NB4 (cell line): ENCODE measurements around the gene ADAM10.

Experiments used
- DNase-seq: peaks from one replicate; pipeline ENCODE4 v3.0.0; 2010; ENCODE audit warnings: low read depth
- H3K4me3 ChIP-seq: one replicate; pipeline ENCODE4 v1.5.1; 2011; ENCODE audit warnings: mild to moderate bottlenecking, low read depth, low read length, moderate library complexity
- MYC ChIP-seq: IDR thresholded peaks from 2 replicates; pipeline ENCODE4 v1.6.1; 2011; ENCODE audit warnings: low read depth, low read length
- POLR2A ChIP-seq: IDR thresholded peaks from 2 replicates; pipeline ENCODE4 v1.6.1; 2011; ENCODE audit warnings: mild to moderate bottlenecking; ENCODE audit not compliant: insufficient read length; ENCODE audit errors: extremely low read depth
- TF ChIP-seq, protein P1 (sequence below): IDR thresholded peaks from one replicate; pipeline ENCODE4 v1.5.1; 2012; ENCODE audit warnings: low read depth, low read length
- TF ChIP-seq, protein P2 (sequence below): IDR thresholded peaks from 2 replicates; pipeline ENCODE4 v1.6.1; 2011; ENCODE audit warnings: low read depth, low read length

The ADAM10 gene

DNA sequence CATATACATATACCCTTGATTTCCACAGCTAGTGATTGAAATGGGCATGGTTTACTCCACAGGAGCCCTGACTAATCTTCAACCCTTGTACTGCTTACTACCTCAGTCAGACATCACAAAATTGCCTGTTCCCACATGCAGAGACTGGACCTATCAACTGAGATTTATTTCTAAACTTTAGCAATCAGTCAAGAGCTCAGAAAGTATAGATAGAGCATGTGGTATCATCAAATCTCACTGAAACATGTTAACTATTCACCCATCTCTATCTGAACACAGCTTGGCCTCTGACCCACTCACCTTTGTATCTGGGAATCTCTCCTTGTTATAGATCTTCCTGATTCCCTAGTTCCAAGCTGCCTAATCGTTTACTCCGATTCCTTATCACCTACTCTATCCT lies 14.6 kb downstream of the ADAM10 start:
- TF ChIP-seq, protein P1, sequence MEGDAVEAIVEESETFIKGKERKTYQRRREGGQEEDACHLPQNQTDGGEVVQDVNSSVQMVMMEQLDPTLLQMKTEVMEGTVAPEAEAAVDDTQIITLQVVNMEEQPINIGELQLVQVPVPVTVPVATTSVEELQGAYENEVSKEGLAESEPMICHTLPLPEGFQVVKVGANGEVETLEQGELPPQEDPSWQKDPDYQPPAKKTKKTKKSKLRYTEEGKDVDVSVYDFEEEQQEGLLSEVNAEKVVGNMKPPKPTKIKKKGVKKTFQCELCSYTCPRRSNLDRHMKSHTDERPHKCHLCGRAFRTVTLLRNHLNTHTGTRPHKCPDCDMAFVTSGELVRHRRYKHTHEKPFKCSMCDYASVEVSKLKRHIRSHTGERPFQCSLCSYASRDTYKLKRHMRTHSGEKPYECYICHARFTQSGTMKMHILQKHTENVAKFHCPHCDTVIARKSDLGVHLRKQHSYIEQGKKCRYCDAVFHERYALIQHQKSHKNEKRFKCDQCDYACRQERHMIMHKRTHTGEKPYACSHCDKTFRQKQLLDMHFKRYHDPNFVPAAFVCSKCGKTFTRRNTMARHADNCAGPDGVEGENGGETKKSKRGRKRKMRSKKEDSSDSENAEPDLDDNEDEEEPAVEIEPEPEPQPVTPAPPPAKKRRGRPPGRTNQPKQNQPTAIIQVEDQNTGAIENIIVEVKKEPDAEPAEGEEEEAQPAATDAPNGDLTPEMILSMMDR: no peak
- TF ChIP-seq MYC (no peak), POLR2A (no peak)
- TF ChIP-seq, protein P2, sequence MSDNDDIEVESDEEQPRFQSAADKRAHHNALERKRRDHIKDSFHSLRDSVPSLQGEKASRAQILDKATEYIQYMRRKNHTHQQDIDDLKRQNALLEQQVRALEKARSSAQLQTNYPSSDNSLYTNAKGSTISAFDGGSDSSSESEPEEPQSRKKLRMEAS: no peak
- no peak overlapping the region for H3K4me3 ChIP-seq
- no peak for DNase-seq

DNA sequence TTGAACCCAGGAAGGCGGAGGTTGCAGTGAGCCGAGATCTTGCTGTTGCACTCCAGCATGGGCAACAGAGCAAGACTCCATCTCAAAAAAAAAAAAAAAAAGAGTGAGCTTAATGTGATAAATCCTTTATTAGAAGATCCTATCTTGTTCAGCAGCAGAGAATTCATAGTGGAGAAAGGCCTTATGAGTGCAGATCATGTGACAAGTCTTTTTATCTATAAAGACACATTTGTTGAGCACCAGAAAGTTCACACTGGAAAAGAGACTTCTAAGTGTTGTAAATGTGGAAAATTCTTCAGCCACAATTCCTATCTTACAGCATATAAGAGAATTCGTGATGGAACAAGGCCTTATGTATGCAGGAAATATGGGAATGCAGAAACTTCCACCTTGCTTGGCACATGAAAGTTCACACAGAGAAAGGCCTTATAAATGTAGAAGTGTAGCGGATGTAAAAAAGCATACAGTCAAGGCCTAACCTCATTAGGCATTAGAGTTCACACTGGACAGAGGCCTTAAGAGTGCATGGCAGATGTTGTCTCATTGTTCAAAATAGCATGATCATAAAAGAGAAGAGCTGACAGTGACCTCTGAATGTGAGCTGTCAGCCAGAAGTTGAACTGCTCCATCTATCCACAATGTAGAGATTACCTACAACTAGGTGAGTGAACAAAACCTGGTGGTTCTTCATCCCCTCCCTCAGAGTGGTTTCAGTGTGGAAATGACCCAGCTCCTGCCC lies 16.7 kb downstream of the ADAM10 start:
- DNase-seq: no peak
- TF ChIP-seq, protein P1: no peak
- TF ChIP-seq, protein P2: no peak
- TF ChIP-seq MYC: no peak
- TF ChIP-seq POLR2A: no peak
- no peak overlapping the region for H3K4me3 ChIP-seq

DNA sequence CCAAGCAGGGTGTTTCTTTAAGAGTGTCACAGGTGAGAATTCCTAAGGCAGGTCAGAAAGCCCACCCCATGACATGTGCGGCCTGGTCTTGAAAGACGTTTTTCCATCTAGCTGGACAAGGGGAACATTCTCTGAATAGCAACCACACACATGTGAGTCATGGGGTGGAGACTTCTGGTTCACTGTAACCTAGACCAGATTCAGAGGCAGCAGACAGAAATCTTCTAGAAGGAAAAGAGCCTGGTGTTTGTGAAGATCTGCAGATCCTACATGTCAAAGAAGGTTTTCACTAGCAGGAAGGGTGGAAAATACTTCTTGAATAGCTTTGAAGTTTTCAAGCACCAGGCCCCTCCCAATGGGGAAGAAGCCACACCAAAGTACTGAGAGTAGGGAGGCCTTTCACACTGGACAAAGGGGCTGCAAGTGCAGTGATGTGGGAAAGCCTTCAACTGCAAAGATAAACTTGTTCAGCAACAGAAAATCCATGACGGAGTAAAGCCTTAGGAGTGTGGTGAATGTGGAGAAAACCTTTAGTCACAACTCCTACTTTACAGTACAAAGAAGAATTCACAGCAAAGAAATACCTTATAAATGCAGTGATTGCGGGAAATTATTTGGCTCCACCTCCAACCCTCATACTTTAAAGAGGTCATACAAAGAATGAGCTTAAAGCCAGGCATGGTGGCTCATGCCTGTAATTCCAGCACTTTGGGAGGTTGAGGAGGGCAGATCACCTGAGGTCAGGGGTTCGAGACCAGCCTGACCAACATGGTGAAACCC lies 17.6 kb downstream of the ADAM10 start:
- H3K4me3 ChIP-seq: no peak overlapping the region
- TF ChIP-seq POLR2A (no peak), MYC (no peak)
- TF ChIP-seq, protein P1: no peak
- TF ChIP-seq, protein P2: peak; percentile 5; the same call in 1 of the 2 replicates
- DNase-seq: peak; percentile 40

DNA sequence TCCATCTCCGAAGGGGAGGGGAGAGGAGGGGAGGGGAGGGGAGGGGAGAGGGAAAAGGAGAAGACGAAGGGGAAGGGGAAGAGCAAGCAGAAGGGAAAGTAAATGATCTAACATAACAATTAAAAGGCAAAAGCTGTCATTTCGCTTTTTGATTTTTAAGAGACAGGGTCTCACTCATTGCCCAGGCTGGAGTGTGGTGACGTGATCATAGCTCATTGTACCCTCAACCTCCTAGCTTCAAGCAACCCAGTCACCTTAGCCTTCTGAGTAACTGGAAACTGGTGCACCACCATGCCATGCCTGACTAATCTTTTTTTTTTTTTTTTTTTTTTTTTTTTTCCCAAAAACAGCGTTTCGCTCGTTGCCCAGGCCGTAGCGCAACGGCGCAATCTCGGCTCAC lies 22.6 kb downstream of the ADAM10 start:
- DNase-seq: no peak
- TF ChIP-seq POLR2A: no peak
- no peak for TF ChIP-seq MYC
- TF ChIP-seq, protein P1: no peak
- TF ChIP-seq, protein P2: no peak
- no peak overlapping the region for H3K4me3 ChIP-seq

DNA sequence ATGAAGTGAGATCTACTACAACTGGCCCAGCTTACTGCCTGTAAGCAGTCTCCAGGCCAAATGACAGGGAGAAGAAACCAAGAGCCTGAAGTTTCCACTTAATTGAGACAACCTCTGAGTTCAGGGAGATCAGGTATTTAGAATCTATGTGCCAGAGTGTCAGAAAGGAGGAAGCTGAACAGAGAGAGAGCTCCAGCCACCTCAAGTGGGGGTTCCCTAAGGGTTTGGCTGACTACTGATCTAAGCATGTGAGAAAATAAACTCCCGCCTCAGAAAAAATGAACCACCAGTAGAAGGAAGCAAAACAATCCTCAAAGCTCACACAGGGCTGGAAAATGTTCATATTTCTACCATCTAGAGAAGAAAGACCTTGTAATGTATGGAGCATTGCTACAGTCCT lies 25.0 kb downstream of the ADAM10 start:
- peak; percentile 30; the same call in 1 of the 2 replicates for TF ChIP-seq MYC
- TF ChIP-seq, protein P2: 0 out of 2 replicates have a peak, but pooled peaks have one; percentile 55
- TF ChIP-seq, protein P1: no peak
- no peak overlapping the region for H3K4me3 ChIP-seq
- peak; percentile 87 for DNase-seq
